ENCODE measurements around the gene TRIP4. TPM values are rescaled to one million over a fixed set of nuclear protein-coding genes. Genes with fewer than 3 reads are reported as not detected.

Gene TRIP4
- total and polyA plus RNA-seq, 4 donors = 6.3 to 10.7 (median 7.6) TPM

DNA sequence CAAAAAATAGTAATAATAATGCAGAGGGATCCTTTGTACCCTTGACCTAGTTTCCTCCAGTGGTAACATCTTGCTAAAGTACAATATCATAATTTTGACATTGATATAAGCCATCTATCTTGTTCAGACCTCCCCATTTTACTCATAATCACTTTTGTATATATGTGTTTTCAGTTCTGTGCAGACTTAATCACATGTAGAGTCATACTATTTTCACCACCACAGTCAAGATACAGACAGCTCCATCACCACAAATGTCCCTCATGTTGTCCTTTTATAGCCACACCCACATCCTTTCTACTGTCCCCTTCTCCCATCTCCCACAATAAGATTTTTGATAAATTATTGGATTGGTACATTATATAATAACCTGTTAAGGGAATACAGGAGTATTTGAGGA is 98.2 kb downstream of the TRIP4 start:
- Histone ChIP-seq H3K27ac (ENCODE audit: low read depth in 1 of 2, low read length in 2 of 2) (no peak overlapping the region), H3K9ac (ENCODE audit: low read depth in 1 of 2, low read length in 2 of 2) (no peak overlapping the region), H3K36me3 (ENCODE audit: control insufficient read depth in 4 of 4, insufficient read depth in 3 of 4, low read depth in 1 of 4, low read length in 3 of 4) (peaks cover 0 to 3% (median 0%) of the 10 kb centered on the region in 4 donors), H3K4me3 (ENCODE audit: low read depth in 1 of 3, low read length in 3 of 3) (no peak overlapping the region), H3K4me1 (ENCODE audit: control insufficient read depth in 4 of 4, insufficient read depth in 4 of 4, low read length in 3 of 4) (peaks cover 4 to 14% (median 8%) of the 10 kb centered on the region in 4 donors), H3K27me3 (ENCODE audit: control insufficient read depth in 4 of 4, insufficient read depth in 4 of 4, low read length in 3 of 4) (no peaks in the 10 kb centered on the region), H3K9me3 (ENCODE audit: control insufficient read depth in 4 of 4, low read length in 3 of 4) (no peaks in the 10 kb centered on the region)
- DNase-seq (ENCODE audit: low spot score) = no peak
- TF ChIP-seq HNF4A (conservative IDR thresholded peaks at IDR 0.05) (no peak), EGR1 (IDR thresholded peaks at IDR 0.05; ENCODE audit: low read depth in 2 of 2) (no peak), CTCF (IDR thresholded peaks at IDR 0.05; ENCODE audit: low read depth, low read length, missing input control) (no peak), RAD21 (IDR thresholded peaks at IDR 0.05) (no peak), NR2F2 (IDR thresholded peaks at IDR 0.05) (no peak), HNF4G (IDR thresholded peaks at IDR 0.05) (no peak)
- TF ChIP-seq, protein P1, sequence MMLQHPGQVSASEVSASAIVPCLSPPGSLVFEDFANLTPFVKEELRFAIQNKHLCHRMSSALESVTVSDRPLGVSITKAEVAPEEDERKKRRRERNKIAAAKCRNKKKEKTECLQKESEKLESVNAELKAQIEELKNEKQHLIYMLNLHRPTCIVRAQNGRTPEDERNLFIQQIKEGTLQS (IDR thresholded peaks at IDR 0.05) = no peak

- Histone ChIP-seq H3K27me3 (ENCODE audit: control insufficient read depth in 4 of 4, insufficient read depth in 4 of 4, low read length in 3 of 4) (no peaks in the 10 kb centered on the region), H3K36me3 (ENCODE audit: control insufficient read depth in 4 of 4, insufficient read depth in 3 of 4, low read depth in 1 of 4, low read length in 3 of 4) (peaks cover 0 to 3% (median 0%) of the 10 kb centered on the region in 4 donors), H3K4me3 (ENCODE audit: low read depth in 1 of 3, low read length in 3 of 3) (no peak overlapping the region), H3K9ac (ENCODE audit: low read depth in 1 of 2, low read length in 2 of 2) (no peak overlapping the region), H3K9me3 (ENCODE audit: control insufficient read depth in 4 of 4, low read length in 3 of 4) (no peaks in the 10 kb centered on the region), H3K4me1 (ENCODE audit: control insufficient read depth in 4 of 4, insufficient read depth in 4 of 4, low read length in 3 of 4) (peaks cover 0 to 1% (median 0%) of the 10 kb centered on the region in 4 donors), H3K27ac (ENCODE audit: low read depth in 1 of 2, low read length in 2 of 2) (no peak overlapping the region)
- TF ChIP-seq YY1 (IDR thresholded peaks at IDR 0.05) (no peak), JUND (IDR thresholded peaks at IDR 0.05) (no peak), RXRA (IDR thresholded peaks at IDR 0.05) (no peak), HNF4A (conservative IDR thresholded peaks at IDR 0.05) (no peak)
- TF ChIP-seq, protein P1 (IDR thresholded peaks at IDR 0.05) = no peak
- TF ChIP-seq, protein P2, sequence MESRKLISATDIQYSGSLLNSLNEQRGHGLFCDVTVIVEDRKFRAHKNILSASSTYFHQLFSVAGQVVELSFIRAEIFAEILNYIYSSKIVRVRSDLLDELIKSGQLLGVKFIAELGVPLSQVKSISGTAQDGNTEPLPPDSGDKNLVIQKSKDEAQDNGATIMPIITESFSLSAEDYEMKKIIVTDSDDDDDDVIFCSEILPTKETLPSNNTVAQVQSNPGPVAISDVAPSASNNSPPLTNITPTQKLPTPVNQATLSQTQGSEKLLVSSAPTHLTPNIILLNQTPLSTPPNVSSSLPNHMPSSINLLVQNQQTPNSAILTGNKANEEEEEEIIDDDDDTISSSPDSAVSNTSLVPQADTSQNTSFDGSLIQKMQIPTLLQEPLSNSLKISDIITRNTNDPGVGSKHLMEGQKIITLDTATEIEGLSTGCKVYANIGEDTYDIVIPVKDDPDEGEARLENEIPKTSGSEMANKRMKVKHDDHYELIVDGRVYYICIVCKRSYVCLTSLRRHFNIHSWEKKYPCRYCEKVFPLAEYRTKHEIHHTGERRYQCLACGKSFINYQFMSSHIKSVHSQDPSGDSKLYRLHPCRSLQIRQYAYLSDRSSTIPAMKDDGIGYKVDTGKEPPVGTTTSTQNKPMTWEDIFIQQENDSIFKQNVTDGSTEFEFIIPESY (IDR thresholded peaks at IDR 0.05) = no peak
- no peak for DNase-seq (ENCODE audit: low spot score)
These were observed 103.1 kb downstream of the TRIP4 start for GRCh38 chr15:64490598-64491259.

- Histone ChIP-seq H3K9me3 (ENCODE audit: control insufficient read depth in 4 of 4, low read length in 3 of 4) (no peaks in the 10 kb centered on the region), H3K27me3 (ENCODE audit: control insufficient read depth in 4 of 4, insufficient read depth in 4 of 4, low read length in 3 of 4) (no peaks in the 10 kb centered on the region), H3K4me3 (ENCODE audit: low read depth in 1 of 3, low read length in 3 of 3) (no peak overlapping the region), H3K9ac (ENCODE audit: low read depth in 1 of 2, low read length in 2 of 2) (no peak overlapping the region), H3K27ac (ENCODE audit: low read depth in 1 of 2, low read length in 2 of 2) (no peak overlapping the region), H3K36me3 (ENCODE audit: control insufficient read depth in 4 of 4, insufficient read depth in 3 of 4, low read depth in 1 of 4, low read length in 3 of 4) (peaks cover 0 to 1% (median 0%) of the 10 kb centered on the region in 4 donors), H3K4me1 (ENCODE audit: control insufficient read depth in 4 of 4, insufficient read depth in 4 of 4, low read length in 3 of 4) (peaks cover 0 to 5% (median 2%) of the 10 kb centered on the region in 4 donors)
- DNase-seq (ENCODE audit: low spot score) = no peak
- 85% methylated on average over 2 of the region's 2 CpGs for WGBS
- no peak for TF ChIP-seq HNF4G (IDR thresholded peaks at IDR 0.05)
- TF ChIP-seq, protein P2 (IDR thresholded peaks at IDR 0.05) = no peak
- no peak for TF ChIP-seq HNF4A (conservative IDR thresholded peaks at IDR 0.05)
- TF ChIP-seq FOXA1 (IDR thresholded peaks at IDR 0.05) = no peak
- no peak for TF ChIP-seq GABPA (IDR thresholded peaks at IDR 0.05 in 1 of 2, conservative IDR thresholded peaks at IDR 0.05 in 1 of 2)
- TF ChIP-seq RAD21 (IDR thresholded peaks at IDR 0.05) = no peak
- no peak for TF ChIP-seq FOXA2 (IDR thresholded peaks at IDR 0.05)
- TF ChIP-seq SP1 (IDR thresholded peaks at IDR 0.05) = no peak
- no peak for TF ChIP-seq YY1 (IDR thresholded peaks at IDR 0.05)
- TF ChIP-seq, protein P3, sequence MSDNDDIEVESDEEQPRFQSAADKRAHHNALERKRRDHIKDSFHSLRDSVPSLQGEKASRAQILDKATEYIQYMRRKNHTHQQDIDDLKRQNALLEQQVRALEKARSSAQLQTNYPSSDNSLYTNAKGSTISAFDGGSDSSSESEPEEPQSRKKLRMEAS (IDR thresholded peaks at IDR 0.05) = no peak
- TF ChIP-seq REST (IDR thresholded peaks at IDR 0.05) = no peak
- no peak for TF ChIP-seq RXRA (IDR thresholded peaks at IDR 0.05)
- TF ChIP-seq NR2F2 (IDR thresholded peaks at IDR 0.05) = no peak
These were observed 106.0 kb downstream of the TRIP4 start for GRCh38 chr15:64493641-64494040.
